Measurements from ENCODE around the gene CLK2.
"Not testable (repeated sequence)": the region's sequence is repeated elsewhere in the genome, so short reads cannot be mapped to it uniquely, and the experiment has no call there.

Gene CLK2

DNA sequence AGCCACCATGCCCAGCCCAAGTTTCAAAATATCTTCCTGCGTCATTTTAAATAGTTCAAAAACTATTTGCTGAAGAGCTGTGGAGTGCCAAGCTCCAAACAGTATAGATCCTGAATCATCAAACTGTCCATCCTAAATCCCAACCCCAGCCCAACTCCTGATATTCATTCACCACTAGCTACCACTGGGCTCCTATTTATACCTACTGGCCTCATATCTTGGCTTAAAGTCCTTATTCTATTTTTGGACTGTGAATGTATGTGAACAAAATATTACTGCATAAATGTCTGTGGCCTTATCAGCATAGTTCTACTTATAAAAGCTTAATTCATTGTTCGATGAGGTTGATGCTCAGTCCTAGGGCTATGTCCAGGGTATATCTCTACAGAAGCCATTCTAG lies 5.9 kb downstream of the CLK2 start:
- DNase-seq (ENCODE audit: low read depth in 2 of 2): no peak

GRCh38 chr1:155266553-155266952 lies 6.8 kb downstream of the CLK2 start:
- no peak for DNase-seq (ENCODE audit: low read depth in 2 of 2)

DNA sequence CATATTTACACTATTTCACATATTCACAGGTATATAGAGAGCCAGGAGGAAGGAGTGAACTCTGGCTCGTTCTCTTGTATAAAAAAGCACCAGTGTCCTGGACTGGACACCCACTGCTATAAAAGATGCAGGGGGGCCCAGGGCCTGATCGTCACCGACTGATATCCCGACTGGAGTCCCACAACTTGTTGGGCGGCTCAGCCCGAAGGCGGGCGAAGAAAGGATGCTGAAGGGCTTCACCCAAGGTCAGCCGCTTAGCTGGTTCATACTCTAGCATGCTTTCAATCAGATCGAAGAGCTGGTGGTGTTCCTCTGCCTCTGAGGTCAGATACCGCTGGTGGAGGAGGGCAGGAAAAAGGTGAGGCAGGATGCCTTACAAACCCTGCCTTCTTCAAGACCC lies 10.2 kb downstream of the CLK2 start:
- DNase-seq (ENCODE audit: low read depth in 2 of 2): no peak

- DNase-seq (ENCODE audit: low read depth in 2 of 2): peak; percentile 94
Measured at GRCh38 chr1:155261852-155262673, 11.2 kb downstream of the CLK2 start, which contains the start of gene SCAMP3. Gene SCAMP3, minus strand, starts transcription at chr1:155262360. Its CDS starts 209 bp downstream, at chr1:155262151.

DNA sequence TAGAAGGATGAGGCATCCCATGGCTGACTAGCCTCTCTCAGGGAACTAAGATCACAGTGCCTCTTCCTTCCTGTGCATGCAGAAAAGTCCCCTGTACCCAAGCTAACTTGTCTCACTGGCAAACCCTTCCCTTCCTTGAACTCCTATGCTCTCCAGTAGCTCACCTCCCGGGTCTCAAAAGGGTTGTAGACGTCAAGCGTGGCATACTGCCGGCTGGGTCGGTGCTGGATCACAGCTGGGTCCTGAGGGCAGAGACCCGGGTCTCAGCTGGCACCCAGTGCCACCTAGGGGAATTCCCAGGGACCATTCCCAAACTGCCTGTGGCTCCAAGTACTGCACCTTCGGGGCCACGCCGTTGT lies 11.8 kb downstream of the CLK2 start:
- no peak for DNase-seq (ENCODE audit: low read depth in 2 of 2)

- no peak for DNase-seq (ENCODE audit: low read depth in 2 of 2)
Measured at GRCh38 chr1:155260276-155260675, 13.0 kb downstream of the CLK2 start.

GRCh38 chr1:155256058-155256852 lies 17.0 kb downstream of the CLK2 start:
- DNase-seq (ENCODE audit: low read depth in 2 of 2): no peak

DNA sequence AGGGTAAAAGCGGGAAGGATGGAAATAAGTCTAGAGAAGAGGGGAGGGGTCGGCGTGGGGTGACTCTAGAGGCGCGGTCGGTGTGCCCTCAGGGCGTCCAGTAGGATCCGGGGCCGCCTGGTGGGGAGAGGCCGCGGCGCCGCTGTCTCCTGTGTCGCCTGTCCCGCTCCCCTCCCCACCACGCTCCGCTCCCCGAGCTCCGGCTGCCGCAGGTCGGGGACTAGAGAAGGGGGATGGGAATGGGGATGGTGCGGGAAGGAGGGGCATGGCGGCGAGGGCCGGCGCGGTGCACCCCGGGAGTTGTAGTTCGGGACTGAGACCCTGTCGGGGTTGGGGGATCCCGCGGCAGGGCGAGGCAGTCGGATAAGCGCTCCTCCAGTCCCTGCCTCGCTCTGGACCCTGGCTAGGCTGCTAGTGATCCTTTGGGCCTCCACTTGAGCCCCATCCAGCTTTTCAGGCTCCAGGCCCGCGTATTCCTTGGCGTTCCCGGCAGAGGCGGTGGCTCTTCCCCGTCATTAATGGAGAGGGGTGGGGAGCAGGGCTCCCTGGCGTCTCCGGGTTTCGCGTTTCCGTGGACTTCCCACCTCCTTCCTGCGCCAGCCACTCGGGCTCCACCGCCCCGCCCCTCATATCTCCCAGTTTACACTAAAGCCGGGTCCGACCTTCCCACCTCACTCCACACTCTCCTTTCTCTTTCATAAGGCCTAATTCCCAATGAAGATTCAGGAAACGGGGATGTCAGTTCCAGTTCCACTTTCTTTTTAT lies 17.9 kb downstream of the CLK2 start, which contains the start of gene ENTREP3:
Gene ENTREP3 (minus strand): TSS at position 241 of the 765 bp plus-strand sequence. CDS start 606 bp downstream, outside the sequence.
- peak in 1 of 2 experiments; percentile 44 for DNase-seq (ENCODE audit: low read depth in 2 of 2)

- no peak for DNase-seq (ENCODE audit: low read depth in 2 of 2)
Measured at GRCh38 chr1:155254714-155255242, 18.5 kb downstream of the CLK2 start.

DNA sequence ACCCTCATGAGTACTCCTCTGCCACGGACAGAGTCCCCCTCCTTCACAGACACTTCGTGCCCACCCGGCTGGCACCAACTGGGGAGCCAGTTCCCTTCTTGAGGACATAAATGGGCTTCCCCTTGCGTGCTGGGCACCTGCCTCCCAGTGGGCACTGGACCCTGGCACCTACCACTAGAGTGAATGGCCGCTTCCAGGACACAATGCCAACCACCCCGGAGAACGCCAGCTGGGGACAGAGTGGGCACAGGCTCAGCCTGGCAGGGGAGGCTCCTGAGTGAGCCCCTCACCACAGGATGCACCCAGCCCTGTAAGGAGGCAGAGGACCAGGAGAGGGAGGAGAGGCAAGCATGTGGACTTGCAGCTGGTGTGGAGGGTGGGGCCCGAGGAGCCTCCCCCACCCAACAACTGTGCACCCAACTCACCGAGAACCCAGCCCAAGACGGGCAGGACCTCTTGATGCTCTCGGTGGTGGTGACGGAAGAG lies 19.0 kb downstream of the CLK2 start:
- no peak for DNase-seq (ENCODE audit: low read depth in 2 of 2)

DNA sequence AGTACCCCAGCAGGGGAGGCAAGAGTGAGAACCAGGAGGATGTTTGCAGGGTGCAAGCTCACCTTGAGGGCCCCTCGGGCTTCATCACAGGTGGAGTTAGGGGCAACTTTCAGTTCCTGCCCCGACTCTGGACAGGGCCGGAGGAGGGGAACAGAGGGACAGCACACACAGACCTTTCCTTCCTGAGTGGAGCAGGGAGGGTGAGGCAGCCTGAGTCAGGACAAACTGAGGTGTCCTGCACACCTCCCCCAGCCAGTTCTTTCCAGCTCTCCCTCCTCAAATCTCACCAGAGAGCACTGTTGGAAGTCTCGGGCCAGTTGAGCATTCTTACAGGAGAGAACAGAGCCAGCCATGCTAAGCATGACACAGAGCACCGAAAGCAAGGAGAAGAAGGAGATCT lies 19.5 kb downstream of the CLK2 start:
- DNase-seq (ENCODE audit: low read depth in 2 of 2): no peak

DNA sequence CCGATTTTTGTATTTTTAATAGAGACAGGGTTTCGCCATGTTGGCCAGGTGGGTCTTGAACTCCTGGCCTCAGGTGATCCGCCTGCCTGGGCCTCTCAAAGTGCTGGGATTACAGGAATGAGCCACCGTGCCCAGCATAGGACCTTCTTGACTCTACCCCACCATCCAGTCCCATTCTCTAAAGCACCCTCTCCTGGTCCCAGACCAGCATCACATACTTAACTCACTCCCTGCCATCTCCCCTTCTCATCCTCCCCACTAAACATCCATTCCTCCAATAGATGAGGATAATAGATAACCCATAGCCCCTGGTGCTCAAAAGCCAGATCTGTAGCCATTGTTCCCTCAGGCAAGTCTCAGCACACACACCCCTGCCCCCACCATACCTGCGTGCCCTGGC lies 20.1 kb downstream of the CLK2 start:
- DNase-seq (ENCODE audit: low read depth in 2 of 2): no peak

GRCh38 chr1:155251566-155251965 lies 21.7 kb downstream of the CLK2 start:
- DNase-seq (ENCODE audit: low read depth in 2 of 2): no peak

DNA sequence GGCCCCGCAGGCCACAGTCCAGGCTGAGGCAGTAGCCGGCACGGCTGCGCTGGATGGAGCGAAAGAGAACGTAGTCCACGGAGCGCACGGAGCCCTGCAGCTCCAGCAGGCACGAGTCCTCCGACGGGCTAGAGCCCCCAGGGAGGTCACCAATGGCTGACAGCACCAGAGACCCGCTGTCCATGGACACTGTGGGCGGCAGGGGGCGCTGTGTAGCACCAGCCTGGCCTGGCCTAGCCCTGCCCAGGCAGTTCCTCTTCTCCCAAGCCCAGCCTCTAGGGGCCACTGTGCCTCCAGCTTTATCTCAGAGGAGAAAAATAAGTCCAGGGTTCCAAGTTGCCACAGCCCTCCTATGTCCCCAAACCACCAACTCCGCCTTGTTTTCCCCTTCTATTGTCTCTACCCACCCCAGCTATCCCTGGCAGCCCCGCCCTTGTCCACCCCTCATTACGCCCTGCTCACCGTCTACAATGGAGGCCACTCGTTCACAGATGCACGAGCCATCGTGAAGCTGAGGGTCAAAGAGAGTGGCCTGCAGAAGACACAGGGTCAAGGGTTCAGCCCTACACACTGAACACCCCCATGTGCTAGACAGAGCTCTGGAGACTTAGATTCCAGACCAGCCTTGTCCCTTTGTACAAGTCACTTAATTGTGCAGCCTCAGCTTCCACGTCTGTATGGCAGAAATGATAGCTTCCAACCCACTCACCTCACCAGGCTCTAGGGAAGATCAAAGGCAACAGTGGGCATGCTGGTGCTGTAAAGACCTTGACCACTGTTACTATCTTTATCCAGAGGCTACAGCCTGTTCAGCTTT lies 22.5 kb downstream of the CLK2 start:
- peak; percentile 77 to 78 for DNase-seq (ENCODE audit: low read depth in 2 of 2)

- DNase-seq (ENCODE audit: low read depth in 2 of 2): no peak
Measured at GRCh38 chr1:155250246-155250632, 23.1 kb downstream of the CLK2 start.

DNA sequence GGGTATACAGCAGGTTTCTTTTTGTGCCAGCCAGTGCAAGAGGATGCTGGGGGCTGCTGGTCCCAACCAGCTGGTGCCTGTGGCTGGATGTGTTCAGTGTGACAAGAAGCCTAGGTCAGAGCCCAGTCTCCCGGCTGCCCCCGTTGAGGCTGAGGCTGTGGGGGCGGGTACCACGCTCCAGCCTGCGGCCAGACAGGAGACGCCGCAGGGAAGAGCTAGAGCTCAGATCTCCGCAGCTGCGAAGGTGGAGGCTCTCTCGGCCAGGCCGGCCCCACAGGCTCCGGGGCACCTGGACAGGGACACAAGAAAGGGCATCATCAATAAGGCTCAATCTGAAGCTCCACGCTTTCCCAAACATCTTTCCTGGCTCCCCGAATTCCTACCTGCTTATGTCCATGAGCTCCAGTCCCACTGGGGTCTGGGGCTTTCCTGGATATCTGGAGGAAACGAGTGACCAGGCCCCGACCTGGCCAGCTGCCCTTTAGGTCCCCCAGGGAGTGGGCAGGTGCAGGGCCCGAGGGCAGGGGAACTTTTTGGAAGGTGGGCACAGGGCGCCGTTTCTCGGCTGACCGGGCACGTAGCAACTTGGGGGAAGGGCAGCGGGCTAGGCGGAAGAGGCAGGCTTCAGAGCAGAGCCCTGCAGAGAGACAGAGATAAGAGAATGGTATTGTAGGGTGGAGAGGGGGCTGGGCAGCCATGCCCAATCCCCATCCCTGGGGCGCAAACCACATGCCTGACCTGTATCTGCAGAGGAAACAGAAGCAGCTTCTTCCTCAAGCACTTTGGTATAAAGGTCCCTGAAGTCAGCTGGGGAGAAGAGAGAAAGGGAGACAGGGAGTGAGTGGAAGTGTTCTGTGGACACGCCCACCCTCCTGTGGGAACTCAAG lies 25.4 kb downstream of the CLK2 start:
- no peak for DNase-seq (ENCODE audit: low read depth in 2 of 2)

GRCh38 chr1:155246796-155247195 lies 26.5 kb downstream of the CLK2 start:
- not testable (repeated sequence) for DNase-seq (ENCODE audit: low read depth in 2 of 2)

- DNase-seq (ENCODE audit: low read depth in 2 of 2): no peak
Measured at GRCh38 chr1:155245163-155245524, 28.2 kb downstream of the CLK2 start.

DNA sequence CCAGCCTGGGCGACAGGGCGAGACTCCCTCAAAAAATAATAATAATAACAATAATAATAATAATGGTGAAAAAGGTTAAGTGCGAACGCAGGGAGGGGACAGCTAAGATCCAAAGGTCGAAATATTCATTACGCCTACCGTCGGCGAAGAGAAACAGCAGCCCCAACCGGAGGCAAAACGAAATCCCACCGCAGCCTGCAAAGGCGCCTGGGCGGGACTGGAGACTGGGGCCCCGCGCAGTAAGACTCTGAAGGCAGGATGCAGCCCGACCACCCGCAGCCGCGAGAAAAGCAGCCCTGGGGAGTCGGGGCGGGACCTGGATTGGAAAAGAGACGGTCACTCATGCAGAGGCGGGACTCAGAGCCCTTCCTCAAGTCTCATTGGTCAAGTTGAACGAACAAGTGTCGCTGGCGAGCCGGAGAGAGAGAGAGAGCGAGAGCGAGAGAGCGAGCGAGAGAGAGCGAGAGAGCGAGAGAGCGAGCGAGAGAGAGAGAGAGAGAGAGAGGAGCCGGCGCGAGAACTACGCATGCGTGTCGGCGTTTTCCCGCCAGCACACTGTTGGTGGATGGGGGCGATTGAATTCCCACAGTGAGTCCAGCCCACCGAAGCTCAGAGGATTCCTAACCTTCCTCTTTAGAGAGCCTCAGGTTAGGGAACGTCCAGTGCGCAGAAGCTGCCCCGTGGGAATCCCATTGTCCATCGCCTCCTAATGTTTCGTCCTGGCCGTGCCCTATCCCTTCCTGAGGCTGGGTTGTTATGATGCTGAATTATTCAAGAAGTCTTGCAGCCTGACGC lies 28.7 kb downstream of the CLK2 start:
- DNase-seq (ENCODE audit: low read depth in 2 of 2): peak; percentile 100
